Colonic mucosa (tissue), 4 donors: ENCODE data around the gene GPC6. TPM values are rescaled to one million over a fixed set of nuclear protein-coding genes. Genes with fewer than 3 reads are reported as not detected.

Source experiments
- DNase-seq: peaks from one replicate; pipeline ENCODE4 v3.0.0-alpha.2; 2020
- H3K27ac ChIP-seq: fragments of 200-600 bp; one replicate; pipeline ENCODE4 v1.8.0; 2021
- H3K27me3 ChIP-seq: fragments of 200-600 bp; one replicate; pipeline ENCODE4 v1.8.0; 2021
- H3K36me3 ChIP-seq: fragments of 200-600 bp; one replicate; pipeline ENCODE4 v1.8.0; 2021
- H3K4me1 ChIP-seq: fragments of 200-600 bp; one replicate; pipeline ENCODE4 v1.8.0; 2021; ENCODE audit warnings: mild to moderate bottlenecking
- H3K4me3 ChIP-seq: fragments of 200-600 bp; one replicate; pipeline ENCODE4 v1.8.0; 2021
- H3K9ac ChIP-seq, 2 donors: one replicate each; pipeline ENCODE4 v1.7.0; 2013; ENCODE audit warnings: control low read depth in 2 of 2, low read depth in 2 of 2, low read length in 2 of 2
- H3K9me3 ChIP-seq: fragments of 200-600 bp; one replicate; pipeline ENCODE4 v1.8.0; 2021
- intact Hi-C: fragments of 100-400 bp; cut with DNase I; formaldehyde crosslinking; loops from one replicate; pipeline ENCODE4 v1.14.1; 2022
- total RNA-seq, 2 donors: library from RNA; stranded (reverse); fragmentation: NEBNext Ultra II Directional in 1 of 2; extraction: Animal tissue kit (Norgen Biotek cat#: 25700) in 1 of 2; gene quantifications; one replicate each; pipeline ENCODE4 v1.2.1, GENCODE V29; 2021
- TF ChIP-seq, protein P1 (sequence below): fragments of 200-600 bp; IDR thresholded peaks from one replicate; pipeline ENCODE4 v1.8.0; 2022; ENCODE audit warnings: antibody characterized with exemption, mild to moderate bottlenecking
- donor health status: healthy.
- donor health status: DM: no; HTN: no; CAD: no.
- donor health status: DM: no; HTN: no; CAD: no.

The GPC6 gene
- total RNA-seq: 1 to 10 TPM; 2.3 to 4.0 TPM

DNA sequence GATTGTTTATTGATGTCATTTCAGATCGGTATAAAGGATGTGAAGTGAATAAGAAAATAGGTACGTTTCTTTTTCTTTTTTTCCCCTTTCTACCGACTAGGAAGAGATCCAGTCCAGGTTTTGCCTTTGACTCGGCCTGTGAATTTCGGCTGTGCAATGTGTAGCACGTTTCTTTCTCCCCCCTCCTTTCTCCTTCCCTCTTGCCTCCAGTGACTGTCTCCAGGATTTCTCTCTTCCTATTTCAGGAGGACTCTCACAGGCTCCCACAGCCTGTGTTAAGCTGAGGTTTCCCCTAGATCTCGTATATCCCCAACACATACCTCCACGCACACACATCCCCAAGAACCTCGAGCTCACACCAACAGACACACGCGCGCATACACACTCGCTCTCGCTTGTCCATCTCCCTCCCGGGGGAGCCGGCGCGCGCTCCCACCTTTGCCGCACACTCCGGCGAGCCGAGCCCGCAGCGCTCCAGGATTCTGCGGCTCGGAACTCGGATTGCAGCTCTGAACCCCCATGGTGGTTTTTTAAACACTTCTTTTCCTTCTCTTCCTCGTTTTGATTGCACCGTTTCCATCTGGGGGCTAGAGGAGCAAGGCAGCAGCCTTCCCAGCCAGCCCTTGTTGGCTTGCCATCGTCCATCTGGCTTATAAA, at the start of gene GPC6:
Gene GPC6 (plus strand): TSS at position 185 of the 657 bp plus-strand sequence.
- H3K9me3 ChIP-seq: no peaks in the 10 kb centered on the region
- peaks cover 27% of the 10 kb centered on the region for H3K27me3 ChIP-seq
- intact Hi-C loops: no loop called here
- H3K27ac ChIP-seq: peak within 1 kb of the TSS; percentile 66
- peak; percentile 44 for DNase-seq
- TF ChIP-seq, protein P1, sequence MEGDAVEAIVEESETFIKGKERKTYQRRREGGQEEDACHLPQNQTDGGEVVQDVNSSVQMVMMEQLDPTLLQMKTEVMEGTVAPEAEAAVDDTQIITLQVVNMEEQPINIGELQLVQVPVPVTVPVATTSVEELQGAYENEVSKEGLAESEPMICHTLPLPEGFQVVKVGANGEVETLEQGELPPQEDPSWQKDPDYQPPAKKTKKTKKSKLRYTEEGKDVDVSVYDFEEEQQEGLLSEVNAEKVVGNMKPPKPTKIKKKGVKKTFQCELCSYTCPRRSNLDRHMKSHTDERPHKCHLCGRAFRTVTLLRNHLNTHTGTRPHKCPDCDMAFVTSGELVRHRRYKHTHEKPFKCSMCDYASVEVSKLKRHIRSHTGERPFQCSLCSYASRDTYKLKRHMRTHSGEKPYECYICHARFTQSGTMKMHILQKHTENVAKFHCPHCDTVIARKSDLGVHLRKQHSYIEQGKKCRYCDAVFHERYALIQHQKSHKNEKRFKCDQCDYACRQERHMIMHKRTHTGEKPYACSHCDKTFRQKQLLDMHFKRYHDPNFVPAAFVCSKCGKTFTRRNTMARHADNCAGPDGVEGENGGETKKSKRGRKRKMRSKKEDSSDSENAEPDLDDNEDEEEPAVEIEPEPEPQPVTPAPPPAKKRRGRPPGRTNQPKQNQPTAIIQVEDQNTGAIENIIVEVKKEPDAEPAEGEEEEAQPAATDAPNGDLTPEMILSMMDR: no peak
- H3K36me3 ChIP-seq: no peaks in the 10 kb centered on the region
- no peaks in the 10 kb centered on the region for H3K4me1 ChIP-seq
- H3K4me3 ChIP-seq: peak within 1 kb of the TSS; percentile 40
- peak within 1 kb of the TSS; percentile 28 to 59 for H3K9ac ChIP-seq

DNA sequence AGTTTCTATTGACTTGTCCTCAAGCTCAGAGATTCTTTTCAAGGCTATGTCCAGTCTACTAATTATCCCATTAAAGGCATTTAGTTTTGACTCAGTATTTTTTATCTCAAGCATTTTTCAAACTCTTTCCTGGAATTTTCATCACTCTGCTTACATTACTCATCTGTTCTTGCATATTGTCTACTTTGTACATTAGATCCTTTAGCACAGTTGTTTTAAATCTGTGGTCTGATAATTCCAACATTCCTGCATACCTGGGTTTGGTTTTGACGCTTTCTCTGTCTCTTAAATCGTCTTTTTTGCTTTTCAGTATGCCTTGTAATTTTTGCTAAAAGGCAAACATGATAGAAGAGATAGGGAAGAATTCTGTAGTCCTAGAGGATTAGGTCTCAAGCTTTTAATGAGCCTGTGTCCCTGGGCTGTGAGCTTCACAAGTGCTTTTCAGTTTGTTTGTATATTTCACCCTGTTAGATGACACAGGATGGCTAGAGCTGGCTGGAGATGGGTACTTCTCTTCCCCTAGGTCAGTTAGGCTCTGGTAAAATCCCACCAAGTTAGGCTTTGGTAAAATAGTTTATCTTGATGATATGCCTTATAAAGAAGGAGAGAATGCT, 46.1 kb upstream of the GPC6 start:
- intact Hi-C loops: no loop called here
- Histone ChIP-seq H3K9me3 (no peaks in the 10 kb centered on the region), H3K4me1 (no peaks in the 10 kb centered on the region), H3K27ac (no peak overlapping the region), H3K9ac (no peak overlapping the region), H3K27me3 (no peaks in the 10 kb centered on the region), H3K4me3 (no peak overlapping the region), H3K36me3 (no peaks in the 10 kb centered on the region)
- no peak for DNase-seq
- TF ChIP-seq, protein P1: no peak

DNA sequence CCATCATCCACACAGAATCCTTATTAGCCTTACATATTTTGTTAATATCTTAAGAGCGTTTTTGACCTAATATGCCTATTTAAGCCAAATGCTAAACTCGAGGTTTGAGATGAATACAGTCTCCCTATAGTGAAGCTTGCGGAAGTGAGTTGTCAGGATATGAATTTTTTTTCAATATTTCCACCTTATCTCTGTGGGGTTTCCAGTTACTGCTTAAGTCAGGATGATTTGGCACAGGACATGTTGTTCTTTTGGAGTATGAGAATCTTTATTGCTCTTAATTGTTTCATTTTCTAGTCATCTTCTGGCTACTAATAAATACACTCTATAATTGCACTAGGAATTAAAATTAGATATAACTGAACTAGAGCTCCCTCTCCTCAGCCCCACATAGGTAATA, 44.2 kb upstream of the GPC6 start:
- TF ChIP-seq, protein P1: no peak
- H3K27ac ChIP-seq: no peak overlapping the region
- intact Hi-C loops: no loop called here
- no peak overlapping the region for H3K9ac ChIP-seq
- no peak for DNase-seq
- H3K27me3 ChIP-seq: no peaks in the 10 kb centered on the region
- H3K36me3 ChIP-seq: no peaks in the 10 kb centered on the region
- H3K9me3 ChIP-seq: no peaks in the 10 kb centered on the region
- H3K4me1 ChIP-seq: no peaks in the 10 kb centered on the region
- H3K4me3 ChIP-seq: no peak overlapping the region

DNA sequence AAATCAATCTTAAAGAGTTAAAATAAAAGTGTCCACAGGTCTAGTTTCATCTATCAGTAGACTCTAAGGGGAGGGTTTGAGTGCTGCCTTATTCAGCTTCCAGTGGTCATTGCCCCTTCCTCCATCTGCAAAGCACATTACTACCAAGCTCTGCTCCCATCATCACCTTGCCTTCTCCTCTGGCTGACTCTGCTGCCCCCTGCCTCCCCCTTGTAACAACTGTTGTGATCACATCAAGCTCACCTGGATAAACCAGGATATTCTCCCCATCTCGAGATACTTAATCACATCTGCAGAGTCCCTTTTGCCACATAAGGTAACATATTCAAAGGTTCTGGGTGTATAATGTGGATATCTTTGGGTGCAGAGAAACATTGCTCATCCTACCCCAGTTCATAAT, 43.3 kb upstream of the GPC6 start:
- Histone ChIP-seq H3K27me3 (no peaks in the 10 kb centered on the region), H3K27ac (no peak overlapping the region), H3K9ac (no peak overlapping the region), H3K36me3 (no peaks in the 10 kb centered on the region), H3K4me1 (no peaks in the 10 kb centered on the region), H3K9me3 (no peaks in the 10 kb centered on the region), H3K4me3 (no peak overlapping the region)
- DNase-seq: no peak
- TF ChIP-seq, protein P1: no peak
- intact Hi-C loops: no loop called here

DNA sequence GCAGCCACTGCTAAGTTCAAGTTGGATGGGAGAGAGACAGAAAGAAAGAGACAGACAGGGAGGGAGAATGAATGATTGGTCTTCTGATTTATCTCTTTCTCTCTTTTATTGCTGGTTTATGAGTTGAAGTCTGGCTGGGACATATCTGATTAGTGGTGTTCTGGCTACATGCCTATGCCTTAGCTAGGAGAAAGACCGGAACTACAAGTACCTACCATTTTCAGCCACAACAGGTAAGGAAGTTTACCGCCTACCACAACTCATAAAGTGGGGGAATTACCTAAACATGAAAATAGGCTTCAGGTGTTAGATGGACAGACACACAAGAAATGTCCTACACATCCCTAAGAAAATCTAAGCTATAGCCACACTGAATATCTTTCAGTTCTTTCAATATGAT, 36.6 kb upstream of the GPC6 start:
- Histone ChIP-seq H3K27ac (no peak overlapping the region), H3K9ac (no peak overlapping the region), H3K36me3 (no peaks in the 10 kb centered on the region), H3K4me3 (no peak overlapping the region), H3K27me3 (no peaks in the 10 kb centered on the region), H3K4me1 (no peaks in the 10 kb centered on the region), H3K9me3 (no peaks in the 10 kb centered on the region)
- TF ChIP-seq, protein P1: no peak
- intact Hi-C loops: no loop called here
- DNase-seq: no peak
